Measurements from ENCODE around the gene GPR3. TPM values are rescaled to one million over a fixed set of nuclear protein-coding genes. Genes with fewer than 3 reads are reported as not detected.
A peak's percentile ranks its signal among the peaks of the same experiment; 100 is the strongest.

The GPR3 gene
- total and polyA plus RNA-seq, 4 donors: 0.51 to 1.8 (median 0.94) TPM

DNA sequence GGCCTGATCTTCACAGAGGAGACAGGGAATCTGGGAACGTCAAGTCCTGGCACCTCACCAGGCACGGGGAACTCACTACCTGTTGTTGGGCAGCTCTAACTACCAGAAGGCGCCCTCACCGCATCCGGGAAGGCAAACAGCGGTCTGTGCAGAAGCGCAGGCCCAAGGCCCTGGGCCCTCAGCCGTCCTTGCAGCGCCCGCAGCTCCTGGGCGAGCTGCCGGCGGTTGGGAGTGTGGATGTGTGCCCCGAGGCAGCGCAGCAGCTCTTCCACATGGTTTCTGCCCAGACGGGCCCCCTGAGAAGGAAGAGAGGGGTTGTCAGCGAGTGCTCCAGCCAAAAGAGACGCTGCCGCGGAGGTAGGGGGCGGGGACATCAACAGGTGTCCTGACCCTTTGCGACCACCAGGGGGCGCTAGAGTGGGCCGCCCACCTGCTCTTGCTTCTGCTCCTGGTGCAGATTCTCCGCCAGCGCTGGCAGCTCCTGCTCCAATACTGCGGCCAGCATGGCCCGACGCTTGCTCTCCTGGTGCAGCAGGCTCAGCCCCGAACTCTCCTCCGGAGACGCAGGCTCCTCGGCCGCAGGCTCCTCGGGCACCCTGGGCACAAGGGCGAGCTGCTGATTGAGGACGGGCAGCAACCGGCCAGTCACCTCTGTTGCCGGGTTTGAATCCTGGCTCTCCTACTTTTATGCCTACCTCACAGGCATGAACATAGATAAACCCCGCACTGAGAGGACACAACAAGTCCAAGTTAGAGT lies 35.0 kb upstream of the GPR3 start:
- TF ChIP-seq, protein P1, sequence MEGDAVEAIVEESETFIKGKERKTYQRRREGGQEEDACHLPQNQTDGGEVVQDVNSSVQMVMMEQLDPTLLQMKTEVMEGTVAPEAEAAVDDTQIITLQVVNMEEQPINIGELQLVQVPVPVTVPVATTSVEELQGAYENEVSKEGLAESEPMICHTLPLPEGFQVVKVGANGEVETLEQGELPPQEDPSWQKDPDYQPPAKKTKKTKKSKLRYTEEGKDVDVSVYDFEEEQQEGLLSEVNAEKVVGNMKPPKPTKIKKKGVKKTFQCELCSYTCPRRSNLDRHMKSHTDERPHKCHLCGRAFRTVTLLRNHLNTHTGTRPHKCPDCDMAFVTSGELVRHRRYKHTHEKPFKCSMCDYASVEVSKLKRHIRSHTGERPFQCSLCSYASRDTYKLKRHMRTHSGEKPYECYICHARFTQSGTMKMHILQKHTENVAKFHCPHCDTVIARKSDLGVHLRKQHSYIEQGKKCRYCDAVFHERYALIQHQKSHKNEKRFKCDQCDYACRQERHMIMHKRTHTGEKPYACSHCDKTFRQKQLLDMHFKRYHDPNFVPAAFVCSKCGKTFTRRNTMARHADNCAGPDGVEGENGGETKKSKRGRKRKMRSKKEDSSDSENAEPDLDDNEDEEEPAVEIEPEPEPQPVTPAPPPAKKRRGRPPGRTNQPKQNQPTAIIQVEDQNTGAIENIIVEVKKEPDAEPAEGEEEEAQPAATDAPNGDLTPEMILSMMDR (IDR thresholded peaks at IDR 0.05; ENCODE audit: control extremely low read depth, extremely low read depth): peak; percentile 88
- Histone ChIP-seq H3K36me3 (ENCODE audit: control insufficient read depth in 4 of 4, insufficient read depth in 4 of 4, low read length in 4 of 4) (peaks cover 0 to 76% (median 5%) of the 10 kb centered on the region in 4 donors), H3K27ac (ENCODE audit: low read depth in 1 of 2, low read length in 1 of 2) (no peak overlapping the region), H3K27me3 (ENCODE audit: control insufficient read depth in 3 of 3, insufficient read depth in 3 of 3, low read length in 2 of 3) (peaks cover 0 to 2% (median 0%) of the 10 kb centered on the region in 3 donors), H3K4me3 (no peak overlapping the region), H3K9me3 (ENCODE audit: control insufficient read depth in 4 of 4, insufficient read depth in 3 of 4, low read length in 3 of 4) (no peaks in the 10 kb centered on the region), H3K4me1 (ENCODE audit: control insufficient read depth in 5 of 5, insufficient read depth in 5 of 5, low read length in 5 of 5) (peaks cover 0 to 4% (median 0%) of the 10 kb centered on the region in 5 donors), H3K9ac (ENCODE audit: insufficient read depth in 1 of 2, low read length in 2 of 2) (no peak overlapping the region)
- 29 to 41% methylated on average over 40 of the region's 40 CpGs for WGBS, 2 donors
- ATAC-seq (ENCODE audit: insufficient read depth, low FRiP score) (peak; percentile 70), DNase-seq (peak; percentile 64 to 79 (median 72))

DNA sequence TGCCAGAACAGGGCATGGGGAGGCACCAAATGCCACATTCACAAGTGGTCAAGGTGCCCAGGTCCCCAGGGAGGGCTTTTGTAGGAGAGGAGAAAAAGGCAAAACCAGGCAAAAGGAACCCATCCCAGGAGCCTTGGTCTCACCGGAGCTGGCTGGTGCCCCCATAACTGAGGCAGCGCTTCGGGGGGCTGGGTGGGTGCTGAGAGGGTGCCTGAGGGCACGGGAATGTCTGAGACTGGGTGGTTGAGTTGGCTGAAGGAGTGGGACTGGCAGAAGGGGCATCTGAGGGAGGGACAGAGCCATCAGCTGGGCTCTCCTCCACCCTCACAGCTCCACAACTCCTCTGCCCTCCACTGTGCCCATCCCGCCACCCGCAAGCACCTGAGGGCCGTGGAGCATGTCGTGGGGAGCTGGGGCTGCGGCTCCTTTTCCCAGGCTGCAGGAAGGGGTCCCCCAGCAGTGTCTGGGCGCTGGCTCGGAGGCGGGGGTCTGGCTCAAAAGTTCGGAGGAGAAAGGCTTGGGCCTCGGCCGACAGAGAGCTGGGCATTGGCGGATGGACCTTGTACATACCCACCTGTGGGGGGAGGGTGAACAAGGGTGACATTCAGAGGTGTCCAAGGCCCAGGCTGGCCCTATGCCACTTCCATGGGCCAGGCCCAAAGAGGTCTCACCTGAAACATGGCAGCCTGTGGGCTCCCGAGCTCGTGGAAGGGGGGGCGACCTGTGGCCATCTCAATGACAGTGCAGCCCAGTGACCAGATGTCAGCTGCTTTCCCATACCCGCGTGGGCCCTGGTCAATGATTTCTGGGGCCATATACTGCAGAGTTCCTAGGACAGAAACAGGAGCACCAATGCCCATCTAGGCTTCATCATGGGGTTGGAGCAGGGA lies 34.1 kb upstream of the GPR3 start:
- Histone ChIP-seq H3K27me3 (ENCODE audit: control insufficient read depth in 3 of 3, insufficient read depth in 3 of 3, low read length in 2 of 3) (peaks cover 0 to 2% (median 0%) of the 10 kb centered on the region in 3 donors), H3K36me3 (ENCODE audit: control insufficient read depth in 4 of 4, insufficient read depth in 4 of 4, low read length in 4 of 4) (peaks cover 4 to 81% (median 5%) of the 10 kb centered on the region in 4 donors), H3K9ac (ENCODE audit: insufficient read depth in 1 of 2, low read length in 2 of 2) (no peak overlapping the region), H3K4me1 (ENCODE audit: control insufficient read depth in 5 of 5, insufficient read depth in 5 of 5, low read length in 5 of 5) (peaks cover 0 to 4% (median 0%) of the 10 kb centered on the region in 5 donors), H3K4me3 (no peak overlapping the region), H3K27ac (ENCODE audit: low read depth in 1 of 2, low read length in 1 of 2) (no peak overlapping the region), H3K9me3 (ENCODE audit: control insufficient read depth in 4 of 4, insufficient read depth in 3 of 4, low read length in 3 of 4) (no peaks in the 10 kb centered on the region)
- DNase-seq: no peak
- 95% methylated on average over 16 to 21 of the region's 21 CpGs for WGBS, 2 donors
- TF ChIP-seq, protein P1 (IDR thresholded peaks at IDR 0.05; ENCODE audit: control extremely low read depth, extremely low read depth): no peak
- no peak for ATAC-seq (ENCODE audit: insufficient read depth, low FRiP score)

DNA sequence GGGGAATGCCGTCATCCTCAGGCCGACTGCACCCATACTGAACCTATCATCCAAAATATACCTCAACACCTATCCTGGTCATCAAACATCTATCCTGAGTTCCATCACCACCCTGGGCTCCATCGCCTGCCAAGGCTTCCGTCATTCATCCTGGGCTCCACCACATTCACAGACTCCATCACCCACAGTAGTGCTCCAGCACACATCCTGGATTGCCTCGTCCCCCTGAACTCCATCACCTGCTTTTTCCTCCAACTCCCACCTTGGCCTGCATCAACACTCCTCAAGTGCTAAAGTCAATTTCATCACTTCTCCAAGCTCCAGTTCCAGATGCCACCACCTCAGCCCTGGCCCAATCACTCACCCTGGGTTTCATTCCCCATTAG lies 33.5 kb upstream of the GPR3 start:
- WGBS, 2 donors: 96 to 97% methylated on average over 5 of the region's 5 CpGs
- Histone ChIP-seq H3K36me3 (ENCODE audit: control insufficient read depth in 4 of 4, insufficient read depth in 4 of 4, low read length in 4 of 4) (peaks cover 4 to 82% (median 5%) of the 10 kb centered on the region in 4 donors), H3K9ac (ENCODE audit: insufficient read depth in 1 of 2, low read length in 2 of 2) (no peak overlapping the region), H3K9me3 (ENCODE audit: control insufficient read depth in 4 of 4, insufficient read depth in 3 of 4, low read length in 3 of 4) (no peaks in the 10 kb centered on the region), H3K4me3 (no peak overlapping the region), H3K4me1 (ENCODE audit: control insufficient read depth in 5 of 5, insufficient read depth in 5 of 5, low read length in 5 of 5) (peaks cover 0 to 4% (median 0%) of the 10 kb centered on the region in 5 donors), H3K27me3 (ENCODE audit: control insufficient read depth in 3 of 3, insufficient read depth in 3 of 3, low read length in 2 of 3) (peaks cover 0 to 2% (median 0%) of the 10 kb centered on the region in 3 donors), H3K27ac (ENCODE audit: low read depth in 1 of 2, low read length in 1 of 2) (no peak overlapping the region)
- TF ChIP-seq, protein P1 (IDR thresholded peaks at IDR 0.05; ENCODE audit: control extremely low read depth, extremely low read depth): no peak
- no peak for ATAC-seq (ENCODE audit: insufficient read depth, low FRiP score)
- no peak for DNase-seq
